SK-N-MC (cell line): ENCODE data around the gene TPM1.

Experiments
- EZH2 ChIP-seq: fragments of 200-600 bp; sonication (generic); IDR thresholded peaks from one replicate; pipeline ENCODE4 v1.6.1; 2017; ENCODE audit warnings: antibody characterized with exemption
- FOXP2 ChIP-seq: optimal IDR thresholded peaks from 2 replicates; pipeline ENCODE3; 2011; ENCODE audit warnings: mild to moderate bottlenecking, moderate library complexity; ENCODE audit not compliant: insufficient read depth; ENCODE audit errors: extremely low read length, control extremely low read depth

DNA sequence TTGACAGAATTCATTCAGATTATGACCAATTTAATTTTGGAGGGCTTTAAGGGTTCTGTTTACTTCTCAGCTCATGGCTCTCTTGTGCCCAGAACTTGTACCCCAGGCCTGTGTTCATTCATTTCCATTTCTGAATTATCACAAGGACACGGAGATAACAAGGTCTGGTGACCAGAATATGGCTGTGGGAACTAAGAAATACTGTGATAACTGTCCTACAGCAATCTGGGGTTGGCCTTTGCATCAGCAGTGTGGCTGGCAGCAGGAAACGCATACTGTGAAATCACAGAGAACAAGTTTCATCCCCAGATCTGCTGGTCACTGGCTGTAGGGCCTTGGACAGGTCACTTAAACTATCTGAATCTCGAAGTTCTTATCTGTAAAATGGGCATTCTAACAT is 41.8 kb upstream of the TPM1 start:
- TF ChIP-seq FOXP2 (no peak), EZH2 (no peak)
